Measurements from ENCODE around the gene EVX2. TPM values are rescaled to one million over a fixed set of nuclear protein-coding genes. Genes with fewer than 3 reads are reported as not detected.
A peak's percentile ranks its signal among the peaks of the same experiment; 100 is the strongest.

The EVX2 gene
- total RNA-seq, 1 experiment from 2014 or later: not detected

DNA sequence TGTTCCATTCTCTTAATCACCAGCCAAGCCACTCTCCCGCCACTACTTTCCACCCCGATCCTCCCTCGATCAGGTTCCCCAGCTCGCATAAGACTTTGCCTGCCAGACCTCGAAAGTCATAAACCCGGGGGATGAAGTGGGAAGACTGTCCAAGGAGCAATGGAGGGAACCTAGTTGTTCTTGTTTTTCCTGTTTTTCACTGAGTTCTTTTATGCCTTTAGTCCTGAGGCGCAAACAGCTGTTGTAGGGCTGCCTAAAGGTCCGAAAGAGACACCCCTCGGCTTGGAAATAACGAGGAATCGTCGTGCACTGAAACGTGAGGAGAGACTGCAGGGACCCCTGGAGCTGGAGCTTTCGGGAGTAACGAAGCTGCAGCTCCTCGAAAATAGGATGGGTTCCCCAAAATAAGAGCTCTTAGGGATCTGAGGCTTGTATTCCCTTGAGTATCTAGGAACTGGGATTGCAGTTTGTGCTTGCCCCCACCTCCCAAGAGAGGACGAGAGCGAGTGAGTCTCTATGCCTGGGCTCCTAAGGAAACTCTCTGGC, 14.1 kb upstream of the EVX2 start:
- no TSS peak for BruUV-seq (replicated peaks)
- intact Hi-C loops (cut with micrococcal nuclease; ENCODE audit: unreplicated experiment): loop anchor here (1.0 to 5.0 kb wide), 7 partner anchors 96 to 896 kb away; partner anchors contain the start of gene LNPK
- Mint-ChIP-seq H3K4me3 (ENCODE audit: low read depth, unreplicated experiment) (peak overlapping the region; percentile 85), H3K4me1 (ENCODE audit: low read depth, unreplicated experiment) (peaks cover 9% of the 10 kb centered on the region), H3K27ac (ENCODE audit: unreplicated experiment) (peak overlapping the region; percentile 80), H3K9me3 (ENCODE audit: low read depth, unreplicated experiment) (no peaks in the 10 kb centered on the region), H3K27me3 (ENCODE audit: unreplicated experiment) (peaks cover 8% of the 10 kb centered on the region), H3K36me3 (ENCODE audit: insufficient read depth, unreplicated experiment) (peaks cover 18% of the 10 kb centered on the region)
- no peak for DNase-seq
- CTCF ChIA-PET: interaction anchor here (0.7 to 3.0 kb wide), 8 partner anchors 29 to 1349 kb away, joined by 3 to 24 read pairs (median 4); partner anchors contain the start of gene LNPK
- TF ChIP-seq, protein P1, sequence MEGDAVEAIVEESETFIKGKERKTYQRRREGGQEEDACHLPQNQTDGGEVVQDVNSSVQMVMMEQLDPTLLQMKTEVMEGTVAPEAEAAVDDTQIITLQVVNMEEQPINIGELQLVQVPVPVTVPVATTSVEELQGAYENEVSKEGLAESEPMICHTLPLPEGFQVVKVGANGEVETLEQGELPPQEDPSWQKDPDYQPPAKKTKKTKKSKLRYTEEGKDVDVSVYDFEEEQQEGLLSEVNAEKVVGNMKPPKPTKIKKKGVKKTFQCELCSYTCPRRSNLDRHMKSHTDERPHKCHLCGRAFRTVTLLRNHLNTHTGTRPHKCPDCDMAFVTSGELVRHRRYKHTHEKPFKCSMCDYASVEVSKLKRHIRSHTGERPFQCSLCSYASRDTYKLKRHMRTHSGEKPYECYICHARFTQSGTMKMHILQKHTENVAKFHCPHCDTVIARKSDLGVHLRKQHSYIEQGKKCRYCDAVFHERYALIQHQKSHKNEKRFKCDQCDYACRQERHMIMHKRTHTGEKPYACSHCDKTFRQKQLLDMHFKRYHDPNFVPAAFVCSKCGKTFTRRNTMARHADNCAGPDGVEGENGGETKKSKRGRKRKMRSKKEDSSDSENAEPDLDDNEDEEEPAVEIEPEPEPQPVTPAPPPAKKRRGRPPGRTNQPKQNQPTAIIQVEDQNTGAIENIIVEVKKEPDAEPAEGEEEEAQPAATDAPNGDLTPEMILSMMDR (IDR thresholded peaks at IDR 0.05; ENCODE audit: unreplicated experiment): no peak

DNA sequence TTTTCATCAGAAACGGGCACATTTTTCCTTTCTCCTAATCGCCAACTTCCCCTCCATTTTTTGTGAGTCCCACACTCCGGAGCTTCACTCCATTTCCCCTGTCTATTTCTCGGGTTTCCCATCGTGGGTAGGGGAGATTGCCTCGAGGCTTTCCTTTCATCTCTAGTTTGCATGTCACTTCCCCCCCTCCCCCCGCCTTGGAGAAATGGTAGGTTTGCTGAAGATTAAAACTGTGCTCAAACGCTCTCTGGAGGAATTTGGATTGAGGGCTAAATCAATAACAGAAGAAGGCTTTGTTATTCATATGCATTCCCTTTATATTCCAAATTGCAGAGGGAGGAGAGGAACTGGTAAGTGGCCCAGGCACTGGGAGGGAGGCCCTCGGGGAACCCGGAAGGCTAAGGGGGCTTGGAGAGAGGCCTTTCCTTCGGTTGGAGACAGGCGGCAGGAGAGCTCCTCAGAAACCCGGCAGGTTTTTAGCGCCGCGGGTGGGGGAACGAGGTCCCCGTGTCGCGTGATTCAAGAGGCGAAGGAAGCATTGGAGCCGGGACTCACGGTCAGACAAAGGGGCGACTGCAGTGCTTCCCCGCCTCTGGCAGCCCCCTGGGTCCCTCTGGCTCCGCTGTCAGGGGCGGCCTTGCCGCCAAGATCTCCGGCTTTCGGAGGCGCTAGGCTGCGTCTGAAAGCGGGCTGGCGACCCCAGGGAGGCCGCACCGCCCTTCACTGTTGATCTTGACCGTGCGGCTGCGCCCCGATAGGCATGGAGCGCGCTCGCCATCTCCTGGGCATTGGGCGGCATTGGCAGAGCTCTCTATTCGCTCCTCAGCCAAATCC, 13.4 kb upstream of the EVX2 start:
- CTCF ChIA-PET: interaction anchor here (0.7 to 3.0 kb wide), 9 partner anchors 30 to 1348 kb away, joined by 3 to 24 read pairs (median 4); partner anchors contain the start of gene LNPK
- H3K36me3 Mint-ChIP-seq (ENCODE audit: insufficient read depth, unreplicated experiment): peaks cover 18% of the 10 kb centered on the region
- peaks cover 8% of the 10 kb centered on the region for H3K27me3 Mint-ChIP-seq (ENCODE audit: unreplicated experiment)
- H3K9me3 Mint-ChIP-seq (ENCODE audit: low read depth, unreplicated experiment): no peaks in the 10 kb centered on the region
- peak; percentile 86 for DNase-seq
- H3K4me1 Mint-ChIP-seq (ENCODE audit: low read depth, unreplicated experiment): peaks cover 9% of the 10 kb centered on the region
- no TSS peak for BruUV-seq (replicated peaks)
- H3K27ac Mint-ChIP-seq (ENCODE audit: unreplicated experiment): peak overlapping the region; percentile 80
- TF ChIP-seq, protein P1 (IDR thresholded peaks at IDR 0.05; ENCODE audit: unreplicated experiment): peak; percentile 95
- peak overlapping the region; percentile 85 for H3K4me3 Mint-ChIP-seq (ENCODE audit: low read depth, unreplicated experiment)
- intact Hi-C loops (cut with micrococcal nuclease; ENCODE audit: unreplicated experiment): loop anchor here (1.0 to 5.0 kb wide), 7 partner anchors 95 to 895 kb away; partner anchors contain the start of gene LNPK

DNA sequence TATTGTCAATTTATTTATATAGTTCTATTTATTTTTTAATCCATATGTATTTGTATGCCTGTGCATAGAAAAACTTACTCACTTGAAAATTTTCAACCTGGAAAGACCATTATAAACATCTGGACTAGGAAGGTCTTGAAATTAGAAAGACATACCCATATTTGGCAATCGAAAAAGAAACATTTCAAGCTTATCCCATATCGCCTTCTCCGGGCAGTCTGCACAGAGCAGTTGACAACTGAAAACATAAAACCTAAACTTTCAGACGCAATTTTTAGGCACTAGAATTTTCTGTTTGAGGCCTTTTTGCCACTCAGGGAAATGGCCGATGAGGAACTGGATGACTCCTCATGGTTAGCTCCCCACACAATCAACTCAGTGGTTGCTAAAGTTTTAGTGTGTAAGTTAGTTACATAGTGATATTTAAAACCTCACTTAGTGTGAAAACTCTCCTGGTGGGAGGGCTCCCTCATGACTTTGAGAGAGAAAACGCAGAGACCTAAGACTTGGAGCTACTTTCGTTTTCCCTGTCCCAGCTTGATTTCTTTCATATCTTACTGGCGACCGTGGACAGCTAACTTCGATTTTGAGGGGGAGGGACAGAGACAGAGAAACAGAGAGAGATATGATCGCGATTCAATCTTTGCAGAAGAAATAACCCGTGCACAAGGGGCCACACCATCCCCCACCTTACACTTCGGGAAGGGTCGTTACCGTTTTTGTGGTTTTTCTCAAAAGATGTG, 12.7 kb upstream of the EVX2 start:
- Mint-ChIP-seq H3K36me3 (ENCODE audit: insufficient read depth, unreplicated experiment) (peaks cover 18% of the 10 kb centered on the region), H3K4me3 (ENCODE audit: low read depth, unreplicated experiment) (peak overlapping the region; percentile 85), H3K9me3 (ENCODE audit: low read depth, unreplicated experiment) (no peaks in the 10 kb centered on the region), H3K27me3 (ENCODE audit: unreplicated experiment) (peaks cover 16% of the 10 kb centered on the region), H3K4me1 (ENCODE audit: low read depth, unreplicated experiment) (peaks cover 9% of the 10 kb centered on the region), H3K27ac (ENCODE audit: unreplicated experiment) (peak overlapping the region; percentile 80)
- BruUV-seq (replicated peaks): no TSS peak
- CTCF ChIA-PET: interaction anchor here (0.9 to 3.0 kb wide), 5 partner anchors 95 to 1348 kb away, joined by 3 to 24 read pairs (median 4); partner anchors contain the start of gene LNPK
- no peak for DNase-seq
- TF ChIP-seq, protein P1 (IDR thresholded peaks at IDR 0.05; ENCODE audit: unreplicated experiment): no peak
- intact Hi-C loops (cut with micrococcal nuclease; ENCODE audit: unreplicated experiment): loop anchor here (2.0 to 5.0 kb wide), 6 partner anchors 94 to 894 kb away; partner anchors contain the start of gene LNPK

DNA sequence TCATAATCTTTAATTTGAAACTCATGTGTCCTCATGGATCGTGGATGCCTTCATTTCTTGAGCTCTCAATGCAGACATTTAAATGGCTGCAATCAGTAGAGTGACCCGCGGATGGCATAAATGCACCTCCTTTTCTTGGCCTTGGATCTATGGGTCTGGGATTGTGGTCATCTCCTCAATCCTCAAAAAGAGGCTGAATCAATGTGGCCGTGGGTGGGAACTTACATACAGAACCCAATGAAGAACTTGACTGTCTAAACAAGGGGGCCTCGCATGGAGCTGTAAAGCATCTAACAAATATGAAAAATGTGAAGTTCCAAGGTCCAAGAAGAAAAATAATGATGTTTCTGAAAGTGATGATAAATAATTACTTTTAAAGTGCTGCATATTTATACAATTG, 11.7 kb upstream of the EVX2 start:
- H3K36me3 Mint-ChIP-seq (ENCODE audit: insufficient read depth, unreplicated experiment): peaks cover 18% of the 10 kb centered on the region
- CTCF ChIA-PET: interaction anchor here (3.0 kb wide), 1 partner anchor 844 kb away, joined by 24 read pairs; no protein-coding TSS in a partner anchor
- BruUV-seq (replicated peaks): no TSS peak
- DNase-seq: no peak
- intact Hi-C loops (cut with micrococcal nuclease; ENCODE audit: unreplicated experiment): loop anchor here (5.0 kb wide), 5 partner anchors 93 to 893 kb away; partner anchors contain the start of gene LNPK
- TF ChIP-seq, protein P1 (IDR thresholded peaks at IDR 0.05; ENCODE audit: unreplicated experiment): no peak
- peaks cover 9% of the 10 kb centered on the region for H3K4me1 Mint-ChIP-seq (ENCODE audit: low read depth, unreplicated experiment)
- H3K27me3 Mint-ChIP-seq (ENCODE audit: unreplicated experiment): peaks cover 26% of the 10 kb centered on the region
- H3K9me3 Mint-ChIP-seq (ENCODE audit: low read depth, unreplicated experiment): no peaks in the 10 kb centered on the region
- no peak overlapping the region for H3K4me3 Mint-ChIP-seq (ENCODE audit: low read depth, unreplicated experiment)
- H3K27ac Mint-ChIP-seq (ENCODE audit: unreplicated experiment): no peak overlapping the region

Measured in Calu3 (cell line).